Neural cell (in vitro differentiated cells): ENCODE results near the gene ANO8. TPM values are rescaled to one million over a fixed set of nuclear protein-coding genes. Genes with fewer than 3 reads are reported as not detected.

Source experiments
- H2AFZ ChIP-seq: fragments of 200-600, 300-800 bp; sonication (generic), shearing (Covaris generic); 2 replicates; pipeline ENCODE4 v1.6.0; 2014; ENCODE audit warnings: low read depth, mild to moderate bottlenecking, antibody characterized with exemption, low read length, moderate library complexity
- H3F3A ChIP-seq: fragments of 200-600 bp; shearing (Covaris generic); 2 replicates; pipeline ENCODE4 v1.6.1; 2016; ENCODE audit warnings: mild to moderate bottlenecking, moderate library complexity, mixed read lengths, antibody characterized with exemption, low read length; ENCODE audit not compliant: insufficient read depth, poor library complexity, severe bottlenecking
- H3K27ac ChIP-seq: fragments of 200-600, 300-800 bp; sonication (generic), shearing (Covaris generic); 2 replicates; pipeline ENCODE4 v1.5.1; 2014; ENCODE audit warnings: mild to moderate bottlenecking, low read length, moderate library complexity
- H3K27me3 ChIP-seq: fragments of 300-800, 200-600 bp; sonication (generic), shearing (Covaris generic); 2 replicates; pipeline ENCODE4 v1.6.0; 2014; ENCODE audit warnings: mild to moderate bottlenecking, low read depth, low read length, moderate library complexity; ENCODE audit not compliant: insufficient read depth
- H3K36me3 ChIP-seq: fragments of 300-800, 200-600 bp; sonication (generic), shearing (Covaris generic); 2 replicates; pipeline ENCODE4 v1.5.1; 2014; ENCODE audit warnings: mild to moderate bottlenecking, antibody characterized with exemption, low read length, moderate library complexity; ENCODE audit not compliant: insufficient read depth
- H3K4me2 ChIP-seq: fragments of 300-800, 200-600 bp; sonication (generic), shearing (Covaris generic); 2 replicates; pipeline ENCODE4 v1.6.0; 2014; ENCODE audit warnings: mild to moderate bottlenecking, low read length
- H3K4me3 ChIP-seq: fragments of 300-800, 200-600 bp; sonication (generic), shearing (Covaris generic); 2 replicates; pipeline ENCODE4 v1.5.1; 2014; ENCODE audit warnings: mild to moderate bottlenecking, low read length, moderate library complexity
- H3K79me2 ChIP-seq: fragments of 200-600 bp; shearing (Covaris generic); replicated peaks from 2 replicates; pipeline ENCODE4 v1.6.0; 2014; ENCODE audit warnings: mild to moderate bottlenecking, low read length, moderate library complexity; ENCODE audit not compliant: insufficient read depth
- H3K9ac ChIP-seq: fragments of 300-800, 200-600 bp; sonication (generic), shearing (Covaris generic); 2 replicates; pipeline ENCODE4 v1.6.1; 2016; ENCODE audit warnings: mild to moderate bottlenecking, low read length, mixed read lengths
- H3K9me2 ChIP-seq: fragments of 200-600 bp; shearing (Covaris generic); 2 replicates; pipeline ENCODE4 v1.6.1; 2016; ENCODE audit warnings: mild to moderate bottlenecking, low read length, mixed read lengths; ENCODE audit not compliant: insufficient read depth
- H3K9me3 ChIP-seq: fragments of 200-600, 300-800 bp; sonication (generic), shearing (Covaris generic); 2 replicates; pipeline ENCODE4 v1.6.1; 2016; ENCODE audit warnings: mild to moderate bottlenecking, mixed run types, low read length, moderate library complexity, mixed read lengths
- H4K20me1 ChIP-seq: fragments of 200-600 bp; shearing (Covaris generic); 2 replicates; pipeline ENCODE4 v1.6.1; 2016; ENCODE audit warnings: mild to moderate bottlenecking, mixed run types; ENCODE audit not compliant: insufficient read depth
- CTCF ChIP-seq: fragments of 450-650 bp; IDR thresholded peaks from 2 replicates; pipeline ENCODE4 v1.5.1; 2014; ENCODE audit warnings: antibody characterized with exemption, mild to moderate bottlenecking, moderate library complexity; ENCODE audit not compliant: poor library complexity, severe bottlenecking
- EP300 ChIP-seq: fragments of 450-650 bp; conservative IDR thresholded peaks from 2 replicates; pipeline ENCODE4 v1.6.1; 2014; ENCODE audit warnings: antibody characterized with exemption, mild to moderate bottlenecking, moderate library complexity; ENCODE audit not compliant: poor library complexity, severe bottlenecking
- EZH2 ChIP-seq: fragments of 200-600, 300-800 bp; shearing (Covaris generic), sonication (generic); IDR thresholded peaks from 2 replicates; pipeline ENCODE4 v1.6.1; 2014; ENCODE audit warnings: antibody characterized with exemption, low read length, borderline replicate concordance, mild to moderate bottlenecking; ENCODE audit not compliant: insufficient read depth, poor library complexity, severe bottlenecking
- MXI1 ChIP-seq: fragments of 450-650 bp; conservative IDR thresholded peaks from 2 replicates; pipeline ENCODE4 v1.6.1; 2014; ENCODE audit warnings: antibody characterized with exemption, mild to moderate bottlenecking; ENCODE audit not compliant: poor library complexity, severe bottlenecking
- POLR2AphosphoS5 ChIP-seq: IDR thresholded peaks from 2 replicates; pipeline ENCODE4 v1.6.1; 2012
- RAD21 ChIP-seq: fragments of 450-650 bp; conservative IDR thresholded peaks from 2 replicates; pipeline ENCODE4 v1.6.1; 2014; ENCODE audit warnings: antibody characterized with exemption, mild to moderate bottlenecking, moderate library complexity
- REST ChIP-seq: IDR thresholded peaks from 2 replicates; pipeline ENCODE4 v1.6.1; 2012; ENCODE audit warnings: borderline replicate concordance
- SMC3 ChIP-seq: fragments of 450-650 bp; conservative IDR thresholded peaks from 2 replicates; pipeline ENCODE4 v1.6.1; 2014; ENCODE audit warnings: antibody characterized with exemption, mild to moderate bottlenecking, moderate library complexity; ENCODE audit not compliant: poor library complexity
- TAF1 ChIP-seq: IDR thresholded peaks from 2 replicates; pipeline ENCODE4 v1.6.1; 2012; ENCODE audit warnings: low read depth
- polyA plus RNA-seq: library from polyadenylated mRNA; depleted of rRNA; stranded (reverse); fragments of >200 nt; gene quantifications from 2 replicates; pipeline ENCODE4 v1.2.3, GENCODE V29; 2014

Gene ANO8
- polyA plus RNA-seq, 1 donor from 2014 or later: 51.3 TPM

- no peaks in the 10 kb centered on the region for H3K9me2 ChIP-seq
- H3K9ac ChIP-seq: no peak overlapping the region
- no peak overlapping the region for H2AFZ ChIP-seq
- H3K79me2 ChIP-seq: no peaks in the 10 kb centered on the region
- no peak overlapping the region for H3K4me3 ChIP-seq
- no peaks in the 10 kb centered on the region for H3K27me3 ChIP-seq
- H4K20me1 ChIP-seq: no peaks in the 10 kb centered on the region
- H3F3A ChIP-seq: no peaks in the 10 kb centered on the region
- no peak overlapping the region for H3K4me2 ChIP-seq
- H3K27ac ChIP-seq: no peak overlapping the region
- H3K9me3 ChIP-seq: no peaks in the 10 kb centered on the region
- TF ChIP-seq SMC3 (no peak), EP300 (no peak), REST (no peak), RAD21 (no peak)
- H3K36me3 ChIP-seq: no peaks in the 10 kb centered on the region
Measured at GRCh38 chr19:17322854-17323253, 11.8 kb downstream of the ANO8 start.

- no peak overlapping the region for H3K27ac ChIP-seq
- no peak overlapping the region for H3K4me3 ChIP-seq
- H3K4me2 ChIP-seq: no peak overlapping the region
- H4K20me1 ChIP-seq: no peaks in the 10 kb centered on the region
- no peaks in the 10 kb centered on the region for H3K27me3 ChIP-seq
- H3K9me2 ChIP-seq: no peaks in the 10 kb centered on the region
- no peaks in the 10 kb centered on the region for H3F3A ChIP-seq
- H3K36me3 ChIP-seq: no peaks in the 10 kb centered on the region
- H2AFZ ChIP-seq: no peak overlapping the region
- H3K9me3 ChIP-seq: no peaks in the 10 kb centered on the region
- TF ChIP-seq POLR2AphosphoS5: no peak
- TF ChIP-seq RAD21: no peak
- no peak for TF ChIP-seq TAF1
- no peak for TF ChIP-seq MXI1
- TF ChIP-seq SMC3: no peak
- no peak for TF ChIP-seq REST
- no peak for TF ChIP-seq EP300
- no peak for TF ChIP-seq CTCF
- TF ChIP-seq EZH2: no peak
- no peaks in the 10 kb centered on the region for H3K79me2 ChIP-seq
- H3K9ac ChIP-seq: no peak overlapping the region
Measured at GRCh38 chr19:17321655-17322489, 12.8 kb downstream of the ANO8 start.
